ENCODE results near the gene SYNE2.
A peak's percentile ranks its signal among the peaks of the same experiment; 100 is the strongest.

Gene SYNE2

GRCh38 chr14:63908667-63909264 lies 56.0 kb downstream of the SYNE2 start:
- DNase-seq (ENCODE audit: low read depth in 3 of 3): no peak

- no peak for DNase-seq (ENCODE audit: low read depth in 3 of 3)
These were observed 57.2 kb downstream of the SYNE2 start for GRCh38 chr14:63909984-63910383.

GRCh38 chr14:63910583-63911363 lies 58.0 kb downstream of the SYNE2 start:
- no peak for DNase-seq (ENCODE audit: low read depth in 3 of 3)

- DNase-seq (ENCODE audit: low read depth in 3 of 3): no peak
These were observed 58.6 kb downstream of the SYNE2 start for GRCh38 chr14:63911404-63911803.

- no peak for DNase-seq (ENCODE audit: low read depth in 3 of 3)
These were observed 59.5 kb downstream of the SYNE2 start for GRCh38 chr14:63912286-63912685.

- no peak for DNase-seq (ENCODE audit: low read depth in 3 of 3)
These were observed 65.6 kb downstream of the SYNE2 start for GRCh38 chr14:63918411-63918810.

- DNase-seq (ENCODE audit: low read depth in 3 of 3): no peak
These were observed 70.1 kb downstream of the SYNE2 start for GRCh38 chr14:63922696-63923421.

- no peak for DNase-seq (ENCODE audit: low read depth in 3 of 3)
These were observed 70.6 kb downstream of the SYNE2 start for GRCh38 chr14:63923422-63923752.

GRCh38 chr14:63924375-63924774 lies 71.6 kb downstream of the SYNE2 start:
- no peak for DNase-seq (ENCODE audit: low read depth in 3 of 3)

- no peak for DNase-seq (ENCODE audit: low read depth in 3 of 3)
These were observed 73.8 kb downstream of the SYNE2 start for GRCh38 chr14:63926641-63927040.

GRCh38 chr14:63928744-63929174 lies 76.0 kb downstream of the SYNE2 start:
- no peak for DNase-seq (ENCODE audit: low read depth in 3 of 3)

- no peak for DNase-seq (ENCODE audit: low read depth in 3 of 3)
These were observed 80.3 kb downstream of the SYNE2 start for GRCh38 chr14:63933110-63933509.

- DNase-seq (ENCODE audit: low read depth in 3 of 3): no peak
These were observed 80.9 kb downstream of the SYNE2 start for GRCh38 chr14:63933711-63934110.

- peak in 1 of 3 donors; percentile 10 for DNase-seq (ENCODE audit: low read depth in 3 of 3)
These were observed 85.6 kb downstream of the SYNE2 start for GRCh38 chr14:63938198-63939005.

- no peak for DNase-seq (ENCODE audit: low read depth in 3 of 3)
These were observed 86.1 kb downstream of the SYNE2 start for GRCh38 chr14:63939006-63939270.

GRCh38 chr14:63940387-63940786 lies 87.6 kb downstream of the SYNE2 start:
- no peak for DNase-seq (ENCODE audit: low read depth in 3 of 3)

GRCh38 chr14:63941023-63941422 lies 88.2 kb downstream of the SYNE2 start:
- no peak for DNase-seq (ENCODE audit: low read depth in 3 of 3)

GRCh38 chr14:63949696-63950095 lies 96.9 kb downstream of the SYNE2 start:
- no peak for DNase-seq (ENCODE audit: low read depth in 3 of 3)

GRCh38 chr14:63951021-63951420 lies 98.2 kb downstream of the SYNE2 start:
- no peak for DNase-seq (ENCODE audit: low read depth in 3 of 3)

GRCh38 chr14:63951429-63951828 lies 98.6 kb downstream of the SYNE2 start:
- no peak for DNase-seq (ENCODE audit: low read depth in 3 of 3)

- no peak for DNase-seq (ENCODE audit: low read depth in 3 of 3)
These were observed 99.5 kb downstream of the SYNE2 start for GRCh38 chr14:63952053-63952932.
